NCI-H2029 (cell line): ENCODE data around the gene CCT7.
"Not testable (repeated sequence)": the region's sequence is repeated elsewhere in the genome, so short reads cannot be mapped to it uniquely, and the experiment has no call there.

Experiments
- DNase-seq: peaks from one replicate; lab custom pipeline; 2025; lab: John Stamatoyannopoulos, UW

The CCT7 gene

GRCh38 chr2:73233932-73234832 is at the start of gene CCT7:
CCT7 (plus strand) TSS chr2:73234308; CDS start chr2:73234379, 71 bp downstream.
- DNase-seq = peak; percentile 88

GRCh38 chr2:73185965-73186364 is 48.1 kb upstream of the CCT7 start:
- no peak for DNase-seq

- no peak for DNase-seq
These were observed 46.6 kb upstream of the CCT7 start for GRCh38 chr2:73187549-73187948.

GRCh38 chr2:73197579-73197978 is 36.5 kb upstream of the CCT7 start:
- no peak for DNase-seq

- not testable (repeated sequence) for DNase-seq
These were observed 33.8 kb upstream of the CCT7 start for GRCh38 chr2:73200281-73200680.

GRCh38 chr2:73202156-73203054 is 31.7 kb upstream of the CCT7 start, which contains the start of gene NOTO:
NOTO (plus strand) TSS chr2:73202574; CDS start chr2:73202667, 93 bp downstream.
- DNase-seq = no peak

GRCh38 chr2:73203055-73203681 is 30.9 kb upstream of the CCT7 start:
- DNase-seq = peak; percentile 10

GRCh38 chr2:73205611-73206010 is 28.5 kb upstream of the CCT7 start:
- DNase-seq = no peak

GRCh38 chr2:73208258-73208657 is 25.9 kb upstream of the CCT7 start:
- no peak for DNase-seq

GRCh38 chr2:73210019-73210418 is 24.1 kb upstream of the CCT7 start:
- no peak for DNase-seq

- no peak for DNase-seq
These were observed 23.4 kb upstream of the CCT7 start for GRCh38 chr2:73210696-73211095.

- DNase-seq = no peak
These were observed 22.0 kb upstream of the CCT7 start for GRCh38 chr2:73212098-73212447.

GRCh38 chr2:73212448-73213176 is 21.5 kb upstream of the CCT7 start:
- DNase-seq = peak; percentile 40

GRCh38 chr2:73214120-73215035 is 19.7 kb upstream of the CCT7 start, which contains the start of gene SMYD5:
SMYD5 (plus strand) TSS chr2:73214245; CDS start chr2:73214267, 22 bp downstream.
- peak; percentile 61 for DNase-seq

- DNase-seq = no peak
These were observed 18.9 kb upstream of the CCT7 start for GRCh38 chr2:73215254-73215653.

- no peak for DNase-seq
These were observed 16.9 kb upstream of the CCT7 start for GRCh38 chr2:73217160-73217559.

- DNase-seq = no peak
These were observed 16.3 kb upstream of the CCT7 start for GRCh38 chr2:73217826-73218225.

GRCh38 chr2:73218298-73218697 is 15.8 kb upstream of the CCT7 start:
- DNase-seq = no peak

GRCh38 chr2:73223821-73224220 is 10.3 kb upstream of the CCT7 start:
- DNase-seq = no peak
